Esophagus muscularis mucosa (tissue), 4 donors: Measurements from ENCODE around the gene PRKX.

Experiments
- CTCF ChIP-seq, 3 experiments: fragments of 200-600 bp in 2 of 3; fragments of 450-650 bp in 1 of 3; sonication (generic) in 2 of 3; IDR thresholded peaks; one replicate each; pipeline ENCODE4 v1.5.1; 2017 to 2019; ENCODE audit warnings: antibody characterized with exemption in 3 of 3, mild to moderate bottlenecking in 2 of 3, moderate library complexity in 1 of 3
- EP300 ChIP-seq: sonication (generic); formaldehyde crosslinking; IDR thresholded peaks from one replicate; pipeline ENCODE4 v1.6.1; 2017; ENCODE audit warnings: antibody characterized with exemption
- POLR2A ChIP-seq: fragments of 450-650 bp; IDR thresholded peaks from one replicate; pipeline ENCODE4 v1.6.1; 2017; ENCODE audit warnings: antibody characterized with exemption, moderate library complexity, mild to moderate bottlenecking, low read depth
- POLR2AphosphoS5 ChIP-seq, 2 donors: sonication (generic); formaldehyde crosslinking; IDR thresholded peaks; one replicate each; pipeline ENCODE4 v1.6.1; 2017; ENCODE audit warnings: antibody characterized with exemption in 2 of 2

GRCh38 chrX:3717742-3718420, 4.4 kb upstream of the PRKX start:
- no peak for TF ChIP-seq CTCF (IDR thresholded peaks at IDR 0.05)
- no peak for TF ChIP-seq POLR2AphosphoS5 (IDR thresholded peaks at IDR 0.05)
- TF ChIP-seq EP300: no peak
- no peak for TF ChIP-seq POLR2A
